Measurements from ENCODE around the gene EYA2. TPM values are rescaled to one million over a fixed set of nuclear protein-coding genes. Genes with fewer than 3 reads are reported as not detected.
A peak's percentile ranks its signal among the peaks of the same experiment; 100 is the strongest.

EYA2 gene
- total RNA-seq, 4 donors from 2014 or later: 9.9 to 20.1 (median 13.8) TPM

GRCh38 chr20:47129306-47129705, 234.7 kb downstream of the EYA2 start:
- WGBS, 2 donors: 84% methylated on average over 1 of the region's 1 CpG
- DNase-seq: no peak
- Histone ChIP-seq H3K27ac (no peak overlapping the region), H3K9me3 (no peaks in the 10 kb centered on the region), H3K4me3 (replicated peaks in 1 of 3) (no peak overlapping the region), H3K36me3 (no peaks in the 10 kb centered on the region), H3K27me3 (no peaks in the 10 kb centered on the region), H3K4me1 (peaks cover 13 to 29% of the 10 kb centered on the region in 2 donors)
- intact Hi-C loops (cut with DNase I): no loop called here
- no peak for TF ChIP-seq CTCF (IDR thresholded peaks at IDR 0.05)
- no peak for TF ChIP-seq POLR2A (IDR thresholded peaks at IDR 0.05)

DNA sequence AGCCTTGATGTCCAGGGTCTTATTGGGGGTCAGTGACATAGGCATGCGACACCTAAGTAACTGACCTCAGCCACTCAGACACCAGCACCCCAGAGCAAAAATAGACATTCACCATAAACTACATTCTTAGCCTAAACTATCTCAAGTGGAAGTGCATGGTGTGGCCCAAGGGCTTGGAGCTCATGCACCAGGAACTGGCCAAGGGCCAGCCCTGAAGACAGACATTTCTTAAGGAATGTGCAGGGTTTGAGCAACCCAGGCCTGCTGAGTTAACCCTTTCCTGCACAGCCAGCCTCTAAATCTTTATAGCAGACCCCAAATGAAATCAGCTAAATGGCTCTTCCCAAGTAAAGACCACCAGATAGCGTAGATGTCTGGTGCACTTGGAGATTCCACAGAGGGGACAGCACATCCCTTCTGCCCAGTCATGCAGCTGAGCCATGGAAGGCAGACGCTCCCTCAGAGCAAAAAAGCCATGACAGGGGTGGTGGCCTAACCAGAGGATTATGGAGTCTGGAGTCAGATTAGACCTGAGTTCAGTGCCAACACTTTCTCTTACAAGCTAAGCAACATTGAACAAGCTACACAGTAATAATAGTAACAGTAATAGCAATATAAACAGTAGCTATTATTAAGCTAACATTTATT, 239.3 kb downstream of the EYA2 start:
- H3K27ac ChIP-seq: peak overlapping the region in 1 of 3 donors; percentile 24
- peaks cover 9 to 13% of the 10 kb centered on the region in 2 donors for H3K4me1 ChIP-seq
- no peaks in the 10 kb centered on the region for H3K9me3 ChIP-seq
- H3K27me3 ChIP-seq: no peaks in the 10 kb centered on the region
- peak; percentile 66 to 73 for DNase-seq
- no peak overlapping the region for H3K4me3 ChIP-seq (replicated peaks in 1 of 3)
- no peak for TF ChIP-seq CTCF (IDR thresholded peaks at IDR 0.05)
- TF ChIP-seq POLR2A (IDR thresholded peaks at IDR 0.05): no peak
- no peaks in the 10 kb centered on the region for H3K36me3 ChIP-seq
- intact Hi-C loops (cut with DNase I): no loop called here
- WGBS, 2 donors: 76 to 83% methylated on average over 3 of the region's 3 CpGs

DNA sequence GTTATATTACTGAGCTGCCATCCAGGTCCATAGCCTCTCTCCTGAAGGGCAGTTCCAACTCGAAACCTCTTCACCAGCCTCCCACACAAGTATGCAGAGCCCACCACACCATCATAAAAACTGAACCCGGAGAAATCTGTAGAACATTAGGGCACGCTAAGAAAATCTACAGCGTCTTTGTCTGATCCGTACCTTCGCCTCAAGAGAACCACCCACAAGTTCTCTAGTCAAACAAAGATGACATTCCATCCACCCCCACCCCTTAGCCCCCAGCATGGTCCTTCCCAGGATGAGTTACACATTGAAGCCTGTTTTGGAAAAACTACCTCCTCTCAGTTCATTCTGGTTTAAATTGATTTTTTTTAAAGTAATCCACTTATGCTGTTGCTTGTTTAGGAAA, 242.1 kb downstream of the EYA2 start:
- Histone ChIP-seq H3K27me3 (no peaks in the 10 kb centered on the region), H3K27ac (no peak overlapping the region), H3K9me3 (no peaks in the 10 kb centered on the region), H3K36me3 (no peaks in the 10 kb centered on the region), H3K4me1 (peaks cover 9 to 23% of the 10 kb centered on the region in 2 donors), H3K4me3 (replicated peaks in 1 of 3) (no peak overlapping the region)
- WGBS, 2 donors: 84 to 87% methylated on average over 6 of the region's 6 CpGs
- intact Hi-C loops (cut with DNase I): no loop called here
- no peak for DNase-seq
- TF ChIP-seq CTCF (IDR thresholded peaks at IDR 0.05) (no peak), POLR2A (IDR thresholded peaks at IDR 0.05) (no peak)

GRCh38 chr20:47137231-47137870, 242.7 kb downstream of the EYA2 start:
- Histone ChIP-seq H3K9me3 (no peaks in the 10 kb centered on the region), H3K4me1 (peaks cover 9 to 23% of the 10 kb centered on the region in 2 donors), H3K27me3 (no peaks in the 10 kb centered on the region), H3K4me3 (replicated peaks in 1 of 3) (no peak overlapping the region), H3K27ac (no peak overlapping the region), H3K36me3 (no peaks in the 10 kb centered on the region)
- WGBS, 2 donors: 65 to 70% methylated on average over 4 of the region's 4 CpGs
- no peak for DNase-seq
- intact Hi-C loops (cut with DNase I): no loop called here
- TF ChIP-seq POLR2A (IDR thresholded peaks at IDR 0.05) (no peak), CTCF (IDR thresholded peaks at IDR 0.05) (no peak)

DNA sequence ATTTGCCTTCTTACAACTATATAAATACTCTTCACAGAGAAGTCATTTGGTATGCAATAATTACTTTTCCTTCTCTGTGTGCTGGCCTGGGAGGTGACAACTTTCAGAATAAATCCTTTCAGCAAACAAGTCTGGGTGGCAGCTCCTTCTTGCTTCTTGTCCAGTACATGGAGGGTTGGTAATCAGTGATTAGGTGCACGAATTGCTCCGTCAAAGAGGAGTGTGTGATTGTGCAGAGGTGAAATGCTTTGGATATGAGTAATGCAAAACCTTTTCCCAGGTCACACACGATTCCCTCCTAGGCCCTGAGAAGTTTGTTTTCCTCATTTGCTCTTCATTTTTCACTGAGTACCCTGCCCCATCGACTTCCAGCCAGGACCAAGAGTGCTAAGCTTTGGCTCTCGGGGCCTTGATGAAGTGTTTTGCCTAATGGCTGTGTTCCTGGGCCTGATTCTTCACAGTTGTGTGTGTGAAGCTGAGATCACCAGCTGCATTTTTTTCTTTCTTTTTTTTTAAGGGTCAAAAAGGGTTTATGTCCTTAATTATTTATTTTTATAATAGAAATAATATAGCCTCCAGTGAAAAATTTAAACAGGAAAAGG, 245.4 kb downstream of the EYA2 start:
- TF ChIP-seq CTCF (IDR thresholded peaks at IDR 0.05) (no peak), POLR2A (IDR thresholded peaks at IDR 0.05) (no peak)
- H3K4me3 ChIP-seq (replicated peaks in 1 of 3): no peak overlapping the region
- peak; percentile 30 to 44 for DNase-seq
- no peaks in the 10 kb centered on the region for H3K36me3 ChIP-seq
- H3K27me3 ChIP-seq: no peaks in the 10 kb centered on the region
- no peaks in the 10 kb centered on the region for H3K9me3 ChIP-seq
- WGBS, 2 donors: 50 to 52% methylated on average over 5 of the region's 5 CpGs
- intact Hi-C loops (cut with DNase I): no loop called here
- peak overlapping the region; percentile 26 to 52 (median 33) for H3K27ac ChIP-seq
- H3K4me1 ChIP-seq: peaks cover 0 to 10% of the 10 kb centered on the region in 2 donors
